Measurements from ENCODE around the gene THRAP3.

THRAP3 gene

DNA sequence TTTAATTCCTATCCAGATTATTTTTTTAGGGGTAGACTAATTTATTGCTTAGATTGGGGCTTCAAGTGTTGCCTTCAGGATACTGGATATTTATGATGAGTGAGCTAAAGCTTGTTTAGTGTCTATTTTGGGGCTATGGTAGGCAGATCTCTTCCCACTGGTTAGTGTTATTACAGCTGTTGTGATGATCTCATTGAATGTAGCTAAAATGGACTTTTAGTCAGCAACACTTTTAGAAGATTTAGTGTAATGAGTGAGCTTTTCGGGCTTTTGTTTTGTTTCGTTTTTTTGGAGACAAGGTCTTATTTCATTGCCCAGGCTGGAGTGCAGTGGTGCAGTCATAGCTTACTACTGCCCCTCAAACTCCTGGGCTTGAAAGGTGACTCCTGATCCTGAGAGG lies 14.2 kb downstream of the THRAP3 start:
- Histone ChIP-seq H3K9me3 (ENCODE audit: insufficient read depth, low read depth, low read length) (no peaks in the 10 kb centered on the region), H3K36me3 (ENCODE audit: control insufficient read depth in 1 of 2, insufficient read depth in 2 of 2, low read length in 2 of 2) (peaks cover 15 to 19% of the 10 kb centered on the region in 2 experiments), H3K9ac (ENCODE audit: low read length) (no peak overlapping the region), H3K27me3 (ENCODE audit: insufficient read depth, low read length) (no peaks in the 10 kb centered on the region), H2AK5ac (ENCODE audit: low read length) (no peak overlapping the region), H3K23ac (ENCODE audit: low read length) (no peak overlapping the region), H3K27ac (ENCODE audit: low read depth, low read length) (no peak overlapping the region), H3K4me1 (ENCODE audit: control insufficient read depth in 1 of 2, insufficient read depth in 2 of 2, low read length in 2 of 2) (peaks cover 0 to 4% of the 10 kb centered on the region in 2 experiments), H4K8ac (ENCODE audit: low read depth, low read length) (no peak overlapping the region), H4K12ac (ENCODE audit: low read depth, low read length) (no peak overlapping the region), H3K79me2 (ENCODE audit: control insufficient read depth, insufficient read depth, low read length, poor library complexity) (peaks cover 21% of the 10 kb centered on the region), H3K4ac (ENCODE audit: low read depth, low read length) (peak overlapping the region; percentile 37), H3K4me3 (ENCODE audit: low read depth, low read length) (no peak overlapping the region), H4K91ac (ENCODE audit: low read depth, low read length) (no peak overlapping the region), H2BK5ac (ENCODE audit: low read depth, low read length, poor library complexity) (no peak overlapping the region), H2AFZ (ENCODE audit: insufficient read depth, low read length, poor library complexity) (no peak overlapping the region), H3K14ac (ENCODE audit: low read length) (no peak overlapping the region), H2BK120ac (ENCODE audit: insufficient read depth, low read length, poor library complexity) (no peak overlapping the region), H3K79me1 (ENCODE audit: low read length) (no peaks in the 10 kb centered on the region), H3K18ac (ENCODE audit: low read length) (no peak overlapping the region), H2BK12ac (ENCODE audit: low read length) (no peak overlapping the region), H3K4me2 (ENCODE audit: low read length) (no peak overlapping the region)
- DNase-seq, result no peak
- no CpG with 5 or more reads among the region's 2 CpGs for WGBS (ENCODE audit: extremely low coverage, insufficient coverage, insufficient read length)

DNA sequence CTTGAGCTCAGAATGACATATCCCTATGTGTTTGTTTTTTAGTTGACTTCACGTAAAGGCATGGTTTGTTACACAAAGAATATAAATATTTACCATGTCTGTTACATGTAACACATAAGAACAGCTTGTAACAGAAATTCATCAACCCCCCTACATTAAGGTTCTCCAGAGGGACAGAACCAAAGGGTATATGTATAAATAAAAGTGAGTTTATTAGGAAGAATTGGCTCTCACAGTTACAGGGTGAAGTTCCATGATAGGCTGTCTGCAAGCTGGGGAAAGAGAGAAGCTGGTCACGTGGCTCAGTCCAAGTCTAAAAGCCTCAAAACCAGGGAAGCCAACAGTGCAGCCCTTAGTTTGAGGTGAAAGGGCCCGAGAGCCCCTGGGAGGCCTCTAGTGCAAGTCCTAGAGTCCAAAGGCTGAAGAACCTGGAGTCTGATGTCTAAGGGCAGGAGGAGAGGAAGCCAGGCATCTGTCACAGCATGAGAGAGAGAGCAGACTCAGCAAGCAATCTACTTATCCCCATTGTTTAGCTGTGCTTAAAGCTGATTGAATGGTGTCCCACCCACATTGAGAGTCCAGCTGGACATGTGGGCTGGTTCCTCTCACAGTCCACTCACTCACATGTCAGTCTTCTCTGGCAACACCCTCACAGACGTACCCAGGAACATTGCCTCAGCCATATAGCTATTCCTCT lies 15.8 kb downstream of the THRAP3 start:
- Histone ChIP-seq H3K9ac (ENCODE audit: low read length) (no peak overlapping the region), H2BK12ac (ENCODE audit: low read length) (no peak overlapping the region), H2BK5ac (ENCODE audit: low read depth, low read length, poor library complexity) (no peak overlapping the region), H3K36me3 (ENCODE audit: control insufficient read depth in 1 of 2, insufficient read depth in 2 of 2, low read length in 2 of 2) (peaks cover 12 to 14% of the 10 kb centered on the region in 2 experiments), H3K4ac (ENCODE audit: low read depth, low read length) (peak overlapping the region; percentile 13), H3K23ac (ENCODE audit: low read length) (no peak overlapping the region), H2BK120ac (ENCODE audit: insufficient read depth, low read length, poor library complexity) (no peak overlapping the region), H3K79me2 (ENCODE audit: control insufficient read depth, insufficient read depth, low read length, poor library complexity) (peaks cover 16% of the 10 kb centered on the region), H4K8ac (ENCODE audit: low read depth, low read length) (no peak overlapping the region), H3K4me1 (ENCODE audit: control insufficient read depth in 1 of 2, insufficient read depth in 2 of 2, low read length in 2 of 2) (peaks cover 0 to 6% of the 10 kb centered on the region in 2 experiments), H4K91ac (ENCODE audit: low read depth, low read length) (no peak overlapping the region), H3K79me1 (ENCODE audit: low read length) (no peaks in the 10 kb centered on the region), H3K14ac (ENCODE audit: low read length) (no peak overlapping the region), H2AK5ac (ENCODE audit: low read length) (no peak overlapping the region), H3K4me3 (ENCODE audit: low read depth, low read length) (no peak overlapping the region), H3K27me3 (ENCODE audit: insufficient read depth, low read length) (no peaks in the 10 kb centered on the region), H3K4me2 (ENCODE audit: low read length) (peak overlapping the region; percentile 33), H3K18ac (ENCODE audit: low read length) (no peak overlapping the region), H4K12ac (ENCODE audit: low read depth, low read length) (no peak overlapping the region), H2AFZ (ENCODE audit: insufficient read depth, low read length, poor library complexity) (no peak overlapping the region), H3K27ac (ENCODE audit: low read depth, low read length) (peak overlapping the region; percentile 32), H3K9me3 (ENCODE audit: insufficient read depth, low read depth, low read length) (no peaks in the 10 kb centered on the region)
- no CpG with 5 or more reads among the region's 4 CpGs for WGBS (ENCODE audit: extremely low coverage, insufficient coverage, insufficient read length)
- DNase-seq, result no peak

DNA sequence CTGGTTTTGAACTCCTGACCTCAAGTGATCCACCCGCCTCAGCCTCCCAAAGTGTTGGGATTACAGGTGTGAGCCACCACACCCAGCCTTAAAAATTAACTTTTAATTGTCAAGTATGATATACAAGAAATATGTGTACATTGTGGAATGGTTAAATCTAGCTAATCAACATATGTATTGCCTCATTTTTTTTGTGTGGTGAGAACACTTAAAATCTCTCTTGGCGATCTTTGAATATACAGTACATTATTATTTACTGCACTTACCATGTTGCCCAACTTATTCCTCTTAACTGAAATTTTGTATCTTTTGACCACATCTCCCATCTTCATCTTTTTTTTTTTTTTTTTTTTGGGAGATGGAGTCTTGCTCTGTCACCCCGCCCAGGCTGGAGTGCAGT lies 23.3 kb downstream of the THRAP3 start:
- Histone ChIP-seq H3K36me3 (ENCODE audit: control insufficient read depth in 1 of 2, insufficient read depth in 2 of 2, low read length in 2 of 2) (peaks cover under 1 to 3% of the 10 kb centered on the region in 2 experiments), H3K27me3 (ENCODE audit: insufficient read depth, low read length) (no peaks in the 10 kb centered on the region), H3K4ac (ENCODE audit: low read depth, low read length) (peak overlapping the region; percentile 14), H3K14ac (ENCODE audit: low read length) (no peak overlapping the region), H3K79me1 (ENCODE audit: low read length) (no peaks in the 10 kb centered on the region), H3K23ac (ENCODE audit: low read length) (no peak overlapping the region), H3K18ac (ENCODE audit: low read length) (no peak overlapping the region), H3K4me2 (ENCODE audit: low read length) (no peak overlapping the region), H3K9me3 (ENCODE audit: insufficient read depth, low read depth, low read length) (no peaks in the 10 kb centered on the region), H3K4me1 (ENCODE audit: control insufficient read depth in 1 of 2, insufficient read depth in 2 of 2, low read length in 2 of 2) (peaks cover 0 to 2% of the 10 kb centered on the region in 2 experiments), H4K12ac (ENCODE audit: low read depth, low read length) (no peak overlapping the region), H2AFZ (ENCODE audit: insufficient read depth, low read length, poor library complexity) (no peak overlapping the region), H3K79me2 (ENCODE audit: control insufficient read depth, insufficient read depth, low read length, poor library complexity) (peaks cover 15% of the 10 kb centered on the region), H4K8ac (ENCODE audit: low read depth, low read length) (no peak overlapping the region), H3K4me3 (ENCODE audit: low read depth, low read length) (no peak overlapping the region), H2BK12ac (ENCODE audit: low read length) (no peak overlapping the region), H3K9ac (ENCODE audit: low read length) (no peak overlapping the region), H2BK120ac (ENCODE audit: insufficient read depth, low read length, poor library complexity) (no peak overlapping the region), H2BK5ac (ENCODE audit: low read depth, low read length, poor library complexity) (no peak overlapping the region), H3K27ac (ENCODE audit: low read depth, low read length) (no peak overlapping the region), H4K91ac (ENCODE audit: low read depth, low read length) (no peak overlapping the region), H2AK5ac (ENCODE audit: low read length) (no peak overlapping the region)
- no peak for DNase-seq
- no CpG with 5 or more reads among the region's 3 CpGs for WGBS (ENCODE audit: extremely low coverage, insufficient coverage, insufficient read length)

GRCh38 chr1:36248250-36248894 lies 24.1 kb downstream of the THRAP3 start:
- H3K27me3 ChIP-seq (ENCODE audit: insufficient read depth, low read length), result no peaks in the 10 kb centered on the region
- no peak overlapping the region for H3K4me3 ChIP-seq (ENCODE audit: low read depth, low read length)
- peak; percentile 82 for DNase-seq
- WGBS (ENCODE audit: extremely low coverage, insufficient coverage, insufficient read length), result no CpG with 5 or more reads among the region's 4 CpGs
- no peak overlapping the region for H3K14ac ChIP-seq (ENCODE audit: low read length)
- no peak overlapping the region for H2AFZ ChIP-seq (ENCODE audit: insufficient read depth, low read length, poor library complexity)
- no peaks in the 10 kb centered on the region for H3K79me1 ChIP-seq (ENCODE audit: low read length)
- no peaks in the 10 kb centered on the region for H3K9me3 ChIP-seq (ENCODE audit: insufficient read depth, low read depth, low read length)
- no peak overlapping the region for H4K8ac ChIP-seq (ENCODE audit: low read depth, low read length)
- H3K4me1 ChIP-seq (ENCODE audit: control insufficient read depth in 1 of 2, insufficient read depth in 2 of 2, low read length in 2 of 2), result peaks cover 0 to 2% of the 10 kb centered on the region in 2 experiments
- H3K4ac ChIP-seq (ENCODE audit: low read depth, low read length), result peak overlapping the region; percentile 75
- H3K9ac ChIP-seq (ENCODE audit: low read length), result no peak overlapping the region
- H3K18ac ChIP-seq (ENCODE audit: low read length), result no peak overlapping the region
- H2BK5ac ChIP-seq (ENCODE audit: low read depth, low read length, poor library complexity), result no peak overlapping the region
- H3K27ac ChIP-seq (ENCODE audit: low read depth, low read length), result no peak overlapping the region
- no peak overlapping the region for H2AK5ac ChIP-seq (ENCODE audit: low read length)
- H3K79me2 ChIP-seq (ENCODE audit: control insufficient read depth, insufficient read depth, low read length, poor library complexity), result peaks cover 15% of the 10 kb centered on the region
- peaks cover 0 to 1% of the 10 kb centered on the region in 2 experiments for H3K36me3 ChIP-seq (ENCODE audit: control insufficient read depth in 1 of 2, insufficient read depth in 2 of 2, low read length in 2 of 2)
- no peak overlapping the region for H3K23ac ChIP-seq (ENCODE audit: low read length)
- no peak overlapping the region for H2BK12ac ChIP-seq (ENCODE audit: low read length)
- no peak overlapping the region for H4K12ac ChIP-seq (ENCODE audit: low read depth, low read length)
- H4K91ac ChIP-seq (ENCODE audit: low read depth, low read length), result no peak overlapping the region
- H3K4me2 ChIP-seq (ENCODE audit: low read length), result no peak overlapping the region
- no peak overlapping the region for H2BK120ac ChIP-seq (ENCODE audit: insufficient read depth, low read length, poor library complexity)

Measured in trophoblast cell (in vitro differentiated cells and primary cell).